HepG2 (cell line): Measurements from ENCODE around the gene TBX10. TPM values are rescaled to one million over a fixed set of nuclear protein-coding genes. Genes with fewer than 3 reads are reported as not detected.

Experiments used
- ARHGAP35 ChIP-seq: sonication (generic); formaldehyde crosslinking; IDR thresholded peaks from 2 replicates; pipeline ENCODE4 v1.9.0; 2022; ENCODE audit warnings: mild to moderate bottlenecking, inconsistent platforms, moderate library complexity, missing genetic modification reagents, borderline replicate concordance
- DNMT1 ChIP-seq: sonication (generic); formaldehyde crosslinking; IDR thresholded peaks from 2 replicates; pipeline ENCODE4 v1.5.1; 2020; ENCODE audit warnings: mild to moderate bottlenecking, missing genetic modification reagents
- SRSF4 ChIP-seq: fragments of 200-400 bp; formaldehyde crosslinking; IDR thresholded peaks from one replicate; pipeline ENCODE4 v1.6.1; 2018; ENCODE audit warnings: mild to moderate bottlenecking, low read depth, low read length, moderate library complexity; ENCODE audit not compliant: poor library complexity, severe bottlenecking
- TAF1 ChIP-seq: sonication (generic); formaldehyde crosslinking; IDR thresholded peaks from 2 replicates; pipeline ENCODE4 v1.4.0; 2020; ENCODE audit warnings: missing genetic modification reagents
- THAP11 ChIP-seq: IDR thresholded peaks from 2 replicates; pipeline ENCODE4 v1.6.1; 2016; ENCODE audit warnings: missing biosample characterization, missing genetic modification reagents
- ZNF609 ChIP-seq: sonication (generic); formaldehyde crosslinking; IDR thresholded peaks from 2 replicates; pipeline ENCODE4 v1.4.0; 2020; ENCODE audit warnings: mild to moderate bottlenecking, missing genetic modification reagents, borderline replicate concordance
- ZNF660 ChIP-seq: sonication (generic); formaldehyde crosslinking; IDR thresholded peaks from 2 replicates; pipeline ENCODE4 v1.5.1; 2020; ENCODE audit warnings: mild to moderate bottlenecking, low read depth, missing genetic modification reagents, borderline replicate concordance
- polyA plus RNA-seq, 8 experiments: library from polyadenylated mRNA; depleted of rRNA in 3 of 8; stranded (reverse) in 7 of 8; unstranded in 1 of 8; fragments of >200 nt; fragmentation: Illumina TruSeq in 4 of 8; extraction: Trizol in 4 of 8; gene quantifications; 2 replicates each; pipeline versions ENCODE4 v1.2.1 to v1.2.3, GENCODE V29; 2011 to 2016; ENCODE audit warnings: low read depth in 4 of 8, missing spikeins in 1 of 8, mixed read lengths in 1 of 8; ENCODE audit not compliant: insufficient read depth in 1 of 8
- total RNA-seq, 5 experiments: library from RNA; depleted of rRNA; stranded (reverse); fragments of >200 nt; fragmentation: Illumina TruSeq; extraction: Trizol; gene quantifications; 2 replicates each; pipeline ENCODE4 v1.2.3, GENCODE V29; 2016; ENCODE audit warnings: low read depth in 1 of 5
- TF ChIP-seq, protein P1 (sequence below): sonication (generic); formaldehyde crosslinking; IDR thresholded peaks from 2 replicates; pipeline ENCODE4 v1.5.0; 2020; ENCODE audit warnings: mild to moderate bottlenecking, missing genetic modification reagents, borderline replicate concordance

The TBX10 gene
- total and polyA plus RNA-seq, 2 of the 13 experiments (the other 11 are each of a cell fraction or from before 2014, with no cell fraction given): 0.27 to 1.7 TPM

- peak; percentile 34; the same call in 1 of the 2 replicates for TF ChIP-seq TAF1 (CRISPR knock-in tag)
- no peak; the same call in 1 of the 2 replicates for TF ChIP-seq ARHGAP35 (CRISPR knock-in tag)
- TF ChIP-seq, protein P1, sequence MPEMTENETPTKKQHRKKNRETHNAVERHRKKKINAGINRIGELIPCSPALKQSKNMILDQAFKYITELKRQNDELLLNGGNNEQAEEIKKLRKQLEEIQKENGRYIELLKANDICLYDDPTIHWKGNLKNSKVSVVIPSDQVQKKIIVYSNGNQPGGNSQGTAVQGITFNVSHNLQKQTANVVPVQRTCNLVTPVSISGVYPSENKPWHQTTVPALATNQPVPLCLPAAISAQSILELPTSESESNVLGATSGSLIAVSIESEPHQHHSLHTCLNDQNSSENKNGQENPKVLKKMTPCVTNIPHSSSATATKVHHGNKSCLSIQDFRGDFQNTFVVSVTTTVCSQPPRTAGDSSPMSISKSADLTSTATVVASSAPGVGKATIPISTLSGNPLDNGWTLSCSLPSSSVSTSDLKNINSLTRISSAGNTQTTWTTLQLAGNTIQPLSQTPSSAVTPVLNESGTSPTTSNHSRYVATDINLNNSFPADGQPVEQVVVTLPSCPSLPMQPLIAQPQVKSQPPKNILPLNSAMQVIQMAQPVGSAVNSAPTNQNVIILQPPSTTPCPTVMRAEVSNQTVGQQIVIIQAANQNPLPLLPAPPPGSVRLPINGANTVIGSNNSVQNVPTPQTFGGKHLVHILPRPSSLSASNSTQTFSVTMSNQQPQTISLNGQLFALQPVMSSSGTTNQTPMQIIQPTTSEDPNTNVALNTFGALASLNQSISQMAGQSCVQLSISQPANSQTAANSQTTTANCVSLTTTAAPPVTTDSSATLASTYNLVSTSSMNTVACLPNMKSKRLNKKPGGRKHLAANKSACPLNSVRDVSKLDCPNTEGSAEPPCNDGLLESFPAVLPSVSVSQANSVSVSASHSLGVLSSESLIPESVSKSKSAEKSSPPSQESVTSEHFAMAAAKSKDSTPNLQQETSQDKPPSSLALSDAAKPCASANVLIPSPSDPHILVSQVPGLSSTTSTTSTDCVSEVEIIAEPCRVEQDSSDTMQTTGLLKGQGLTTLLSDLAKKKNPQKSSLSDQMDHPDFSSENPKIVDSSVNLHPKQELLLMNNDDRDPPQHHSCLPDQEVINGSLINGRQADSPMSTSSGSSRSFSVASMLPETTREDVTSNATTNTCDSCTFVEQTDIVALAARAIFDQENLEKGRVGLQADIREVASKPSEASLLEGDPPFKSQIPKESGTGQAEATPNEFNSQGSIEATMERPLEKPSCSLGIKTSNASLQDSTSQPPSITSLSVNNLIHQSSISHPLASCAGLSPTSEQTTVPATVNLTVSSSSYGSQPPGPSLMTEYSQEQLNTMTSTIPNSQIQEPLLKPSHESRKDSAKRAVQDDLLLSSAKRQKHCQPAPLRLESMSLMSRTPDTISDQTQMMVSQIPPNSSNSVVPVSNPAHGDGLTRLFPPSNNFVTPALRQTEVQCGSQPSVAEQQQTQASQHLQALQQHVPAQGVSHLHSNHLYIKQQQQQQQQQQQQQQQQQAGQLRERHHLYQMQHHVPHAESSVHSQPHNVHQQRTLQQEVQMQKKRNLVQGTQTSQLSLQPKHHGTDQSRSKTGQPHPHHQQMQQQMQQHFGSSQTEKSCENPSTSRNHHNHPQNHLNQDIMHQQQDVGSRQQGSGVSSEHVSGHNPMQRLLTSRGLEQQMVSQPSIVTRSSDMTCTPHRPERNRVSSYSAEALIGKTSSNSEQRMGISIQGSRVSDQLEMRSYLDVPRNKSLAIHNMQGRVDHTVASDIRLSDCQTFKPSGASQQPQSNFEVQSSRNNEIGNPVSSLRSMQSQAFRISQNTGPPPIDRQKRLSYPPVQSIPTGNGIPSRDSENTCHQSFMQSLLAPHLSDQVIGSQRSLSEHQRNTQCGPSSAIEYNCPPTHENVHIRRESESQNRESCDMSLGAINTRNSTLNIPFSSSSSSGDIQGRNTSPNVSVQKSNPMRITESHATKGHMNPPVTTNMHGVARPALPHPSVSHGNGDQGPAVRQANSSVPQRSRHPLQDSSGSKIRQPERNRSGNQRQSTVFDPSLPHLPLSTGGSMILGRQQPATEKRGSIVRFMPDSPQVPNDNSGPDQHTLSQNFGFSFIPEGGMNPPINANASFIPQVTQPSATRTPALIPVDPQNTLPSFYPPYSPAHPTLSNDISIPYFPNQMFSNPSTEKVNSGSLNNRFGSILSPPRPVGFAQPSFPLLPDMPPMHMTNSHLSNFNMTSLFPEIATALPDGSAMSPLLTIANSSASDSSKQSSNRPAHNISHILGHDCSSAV (CRISPR knock-in tag): no peak
- no peak for TF ChIP-seq ZNF660 (CRISPR knock-in tag)
- TF ChIP-seq THAP11 (CRISPR knock-in tag): peak; percentile 21; the same call in 1 of the 2 replicates
- no peak for TF ChIP-seq DNMT1 (CRISPR knock-in tag)
- no peak for TF ChIP-seq SRSF4
- TF ChIP-seq ZNF609: peak; percentile 62; the same call in 1 of the 2 replicates
These were observed 7.2 kb downstream of the TBX10 start (continued) for GRCh38 chr11:67632175-67632981.
